ENCODE data around the gene SP4.
A peak's percentile ranks its signal among the peaks of the same experiment; 100 is the strongest.
"Not testable (repeated sequence)": the region's sequence is repeated elsewhere in the genome, so short reads cannot be mapped to it uniquely, and the experiment has no call there.

The SP4 gene

DNA sequence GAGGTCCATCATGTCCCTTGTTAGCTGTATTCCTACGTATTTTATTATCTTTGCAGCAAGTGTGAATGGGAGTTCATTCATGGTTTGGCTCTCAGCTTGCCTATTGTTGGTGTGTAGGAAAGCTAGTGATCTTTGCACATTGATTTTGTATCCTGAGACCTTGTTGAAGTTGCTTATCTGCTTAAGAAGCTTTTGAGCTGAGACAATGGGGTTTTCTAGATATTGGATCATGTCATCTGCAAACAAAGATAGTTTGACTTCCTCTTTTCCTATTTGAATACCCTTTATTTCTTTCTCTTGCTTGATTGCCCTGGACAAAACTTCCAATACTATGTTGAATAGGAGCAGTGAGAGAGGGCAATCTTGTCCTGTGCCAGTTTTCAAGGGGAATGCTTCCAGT is 104.6 kb downstream of the SP4 start:
- DNase-seq = not testable (repeated sequence)

GRCh38 chr7:21533646-21534045 is 105.8 kb downstream of the SP4 start:
- not testable (repeated sequence) for DNase-seq

- not testable (repeated sequence) for DNase-seq
These were observed 108.7 kb downstream of the SP4 start for GRCh38 chr7:21536445-21537118.

DNA sequence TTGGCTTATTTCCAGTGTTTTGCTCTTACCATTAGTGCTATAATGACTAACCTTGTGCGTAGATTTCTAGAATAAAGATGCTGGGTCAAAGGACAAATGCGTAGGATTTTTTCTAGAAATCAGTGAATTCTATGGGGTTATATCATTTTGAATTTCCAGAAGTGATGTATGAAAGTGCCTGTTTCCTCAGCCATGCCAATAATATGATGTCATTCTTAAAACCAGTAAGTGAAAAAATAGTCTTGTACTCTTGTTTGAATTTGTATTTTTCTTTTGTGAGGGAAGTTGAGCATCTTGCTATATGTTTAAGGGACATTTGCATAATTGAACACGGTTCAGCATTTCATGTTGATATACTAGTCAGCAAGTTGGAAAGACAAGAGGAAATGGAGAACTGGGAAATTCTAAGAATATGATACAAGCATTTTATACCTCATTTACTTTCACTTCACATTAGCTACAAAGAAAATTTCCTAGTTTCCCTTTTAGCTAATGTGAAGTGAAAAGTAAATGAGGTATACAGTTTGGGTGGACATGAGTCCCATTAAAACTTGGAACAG is 111.1 kb downstream of the SP4 start:
- DNase-seq = peak; percentile 81

DNA sequence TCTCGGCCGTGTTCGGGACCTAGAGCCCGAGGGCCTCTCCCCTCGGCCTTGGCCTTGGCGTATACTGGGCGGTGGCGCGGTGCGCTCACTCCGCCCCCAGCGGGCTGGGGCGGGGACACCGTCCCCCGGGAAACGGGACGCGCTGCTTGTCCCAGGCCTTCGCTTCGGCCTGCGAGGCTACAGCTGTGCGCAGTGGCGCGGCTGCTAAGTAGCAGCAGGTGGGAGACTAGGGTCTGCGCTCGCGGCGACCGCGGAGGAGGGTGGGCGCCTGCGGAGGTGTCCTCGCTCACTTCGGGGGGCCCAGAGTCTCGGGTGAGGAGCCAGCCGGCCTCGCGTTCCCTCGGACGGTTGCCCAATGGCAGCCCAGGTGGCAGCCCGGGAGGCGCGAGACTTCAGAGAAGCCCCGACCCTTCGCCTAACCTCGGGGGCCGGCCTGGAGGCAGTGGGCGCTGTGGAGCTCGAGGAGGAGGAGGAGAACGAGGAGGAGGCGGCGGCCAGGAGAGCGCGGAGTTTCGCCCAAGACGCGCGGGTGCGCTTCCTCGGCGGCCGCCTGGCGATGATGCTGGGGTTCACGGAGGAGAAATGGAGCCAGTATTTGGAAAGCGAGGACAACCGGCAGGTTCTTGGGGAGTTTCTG is 115.1 kb downstream of the SP4 start, which contains the start of gene DNAH11:
Gene DNAH11 (plus strand): TSS at position 149 of the 637 bp plus-strand sequence. CDS start 207 bp downstream, at position 356.
- peak; percentile 56 for DNase-seq

DNA sequence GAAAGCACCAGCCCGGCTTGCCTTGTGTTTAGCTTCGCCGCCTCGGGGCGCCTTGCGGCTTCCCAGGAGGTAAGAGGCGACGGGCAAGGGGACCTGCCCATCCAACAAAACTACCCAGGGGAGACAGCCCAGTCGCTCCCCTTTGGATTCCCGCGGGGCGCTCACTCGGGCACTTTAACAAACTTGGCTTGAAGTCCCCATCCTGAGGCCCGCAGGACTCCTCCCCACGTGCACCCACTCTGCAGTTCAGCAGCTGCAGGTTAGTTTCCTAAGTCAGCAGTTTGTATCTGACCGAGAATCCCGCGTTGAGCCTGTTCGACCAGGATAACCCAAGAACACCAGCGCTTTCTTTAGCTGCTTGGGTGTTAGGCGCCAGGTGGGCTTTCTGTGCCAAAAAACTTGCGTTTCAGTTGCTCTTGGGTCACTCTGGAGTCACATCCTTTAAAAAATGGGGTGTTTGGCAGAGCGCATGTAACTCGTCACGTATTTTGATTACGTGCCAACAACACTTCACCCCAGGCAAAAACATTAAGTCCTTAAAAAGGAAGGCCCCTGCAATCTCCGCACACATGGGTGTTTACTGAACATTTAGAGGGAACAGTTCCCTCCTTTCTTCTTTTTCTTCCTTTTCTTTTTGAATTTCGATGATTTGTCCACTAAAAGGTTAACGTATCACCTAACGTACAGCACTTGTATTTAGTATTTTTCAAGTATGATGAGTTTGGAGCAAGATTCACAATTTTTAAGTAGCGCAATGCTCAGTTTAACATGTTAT is 115.8 kb downstream of the SP4 start:
- no peak for DNase-seq

DNA sequence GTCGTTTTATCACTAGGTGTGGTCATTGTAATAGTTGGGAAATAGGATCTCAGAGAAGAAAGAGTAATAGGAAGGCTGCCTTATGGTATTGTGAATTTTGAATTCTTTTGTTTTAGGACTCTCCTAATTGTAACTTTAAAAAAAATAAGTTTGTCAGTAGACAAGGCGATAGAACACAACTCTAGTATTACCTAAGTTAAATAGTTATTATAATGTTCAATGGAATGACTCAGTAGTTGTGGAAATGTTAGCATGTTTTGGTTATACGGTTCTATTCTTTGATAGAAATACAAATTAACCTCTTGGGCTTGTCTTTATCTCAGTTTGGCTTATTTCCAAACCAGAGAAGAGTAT is 116.4 kb downstream of the SP4 start:
- no peak for DNase-seq

- no peak for DNase-seq
These were observed 116.8 kb downstream of the SP4 start for GRCh38 chr7:21544715-21545114.

- peak; percentile 36 for DNase-seq
These were observed 119.6 kb downstream of the SP4 start for GRCh38 chr7:21547501-21547900.

- DNase-seq = no peak
These were observed 120.6 kb downstream of the SP4 start for GRCh38 chr7:21548491-21548890.

DNA sequence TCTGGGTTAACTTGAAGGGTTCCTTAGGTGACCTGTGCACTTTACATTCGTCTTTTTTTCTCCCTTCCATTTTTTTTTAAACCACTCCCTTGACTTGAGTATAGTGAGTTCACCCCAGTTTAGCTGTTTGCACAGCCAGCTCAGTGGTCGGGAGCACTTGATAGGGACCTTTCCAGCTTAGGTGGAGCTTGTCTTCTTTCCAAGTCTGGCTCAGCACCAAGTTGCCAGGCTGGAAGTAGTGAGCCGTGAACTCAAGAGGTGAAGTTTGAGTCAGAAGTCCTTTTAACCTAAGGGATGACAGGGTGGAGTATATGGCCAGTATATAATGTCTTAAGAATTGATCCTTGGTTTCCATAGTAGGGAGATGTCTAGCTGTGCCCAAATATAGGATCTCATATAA is 122.2 kb downstream of the SP4 start:
- no peak for DNase-seq

DNA sequence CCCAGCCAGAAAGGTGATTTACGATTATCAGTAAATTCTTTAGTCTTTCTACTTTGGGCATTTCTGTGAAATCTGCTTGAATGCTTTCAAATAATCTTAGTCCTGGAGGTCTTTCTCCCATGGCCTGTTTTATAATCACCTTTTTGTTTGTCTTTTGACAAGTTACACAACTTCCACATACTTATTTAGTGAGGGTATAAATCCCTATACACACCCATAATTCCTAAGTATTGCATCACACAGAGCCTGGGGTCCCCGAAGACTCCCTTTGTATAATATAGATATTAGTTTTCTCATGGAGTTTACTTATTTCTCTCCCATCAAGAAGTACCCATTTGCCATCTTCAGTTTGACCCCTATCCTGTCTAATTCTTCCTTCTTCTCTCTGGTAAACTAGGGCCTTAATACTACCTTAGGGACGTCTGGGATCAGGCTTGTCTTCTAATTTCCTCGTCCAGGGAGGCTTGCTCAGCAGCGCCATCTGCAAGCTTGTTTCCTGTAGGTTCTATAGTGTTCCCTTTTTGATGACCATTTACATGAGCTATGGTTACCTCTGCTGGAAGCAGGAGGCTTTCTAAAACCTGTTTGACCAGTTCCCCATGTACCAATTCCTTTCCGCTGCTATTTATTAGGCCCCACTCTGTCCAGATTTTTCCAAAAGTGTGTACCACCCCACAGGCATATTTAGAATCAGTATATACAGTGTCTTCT is 123.1 kb downstream of the SP4 start:
- no peak for DNase-seq

DNA sequence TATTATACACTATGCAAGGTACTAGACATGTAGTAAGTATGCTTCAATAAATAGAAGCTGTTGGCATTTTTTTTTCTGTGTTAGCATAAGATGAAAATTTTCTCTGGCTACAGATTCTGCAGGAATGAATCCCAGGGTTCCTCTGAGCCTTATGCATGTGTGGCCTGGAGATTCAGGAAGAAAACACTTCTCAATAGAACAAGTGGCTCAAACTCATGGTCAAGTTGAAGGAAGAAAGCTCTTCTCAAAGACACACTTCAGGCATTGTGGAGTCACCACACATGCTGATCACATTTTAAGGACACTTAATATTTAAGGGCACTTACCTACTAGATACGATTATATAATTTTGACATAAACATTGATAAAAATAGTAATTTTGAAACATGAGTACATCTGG is 134.5 kb downstream of the SP4 start:
- no peak for DNase-seq
